Vagina (tissue), 2 donors: Measurements from ENCODE around the gene RGS17.

ENCODE experiments used
- POLR2A ChIP-seq, 2 donors: fragments of 450-650 bp; IDR thresholded peaks; one replicate each; pipeline ENCODE4 v1.6.1; 2017; ENCODE audit warnings: antibody characterized with exemption in 2 of 2, mild to moderate bottlenecking in 2 of 2, moderate library complexity in 2 of 2
- TF ChIP-seq, protein P1 (sequence below), 3 experiments: fragments of 450-650 bp in 2 of 3; fragments of 200-600 bp in 1 of 3; sonication (generic) in 1 of 3; IDR thresholded peaks; one replicate each; pipeline ENCODE4 v1.5.1; 2017 to 2019; ENCODE audit warnings: antibody characterized with exemption in 3 of 3, mild to moderate bottlenecking in 2 of 3, moderate library complexity in 2 of 3

- TF ChIP-seq POLR2A (IDR thresholded peaks at IDR 0.05) = no peak
- TF ChIP-seq, protein P1, sequence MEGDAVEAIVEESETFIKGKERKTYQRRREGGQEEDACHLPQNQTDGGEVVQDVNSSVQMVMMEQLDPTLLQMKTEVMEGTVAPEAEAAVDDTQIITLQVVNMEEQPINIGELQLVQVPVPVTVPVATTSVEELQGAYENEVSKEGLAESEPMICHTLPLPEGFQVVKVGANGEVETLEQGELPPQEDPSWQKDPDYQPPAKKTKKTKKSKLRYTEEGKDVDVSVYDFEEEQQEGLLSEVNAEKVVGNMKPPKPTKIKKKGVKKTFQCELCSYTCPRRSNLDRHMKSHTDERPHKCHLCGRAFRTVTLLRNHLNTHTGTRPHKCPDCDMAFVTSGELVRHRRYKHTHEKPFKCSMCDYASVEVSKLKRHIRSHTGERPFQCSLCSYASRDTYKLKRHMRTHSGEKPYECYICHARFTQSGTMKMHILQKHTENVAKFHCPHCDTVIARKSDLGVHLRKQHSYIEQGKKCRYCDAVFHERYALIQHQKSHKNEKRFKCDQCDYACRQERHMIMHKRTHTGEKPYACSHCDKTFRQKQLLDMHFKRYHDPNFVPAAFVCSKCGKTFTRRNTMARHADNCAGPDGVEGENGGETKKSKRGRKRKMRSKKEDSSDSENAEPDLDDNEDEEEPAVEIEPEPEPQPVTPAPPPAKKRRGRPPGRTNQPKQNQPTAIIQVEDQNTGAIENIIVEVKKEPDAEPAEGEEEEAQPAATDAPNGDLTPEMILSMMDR (IDR thresholded peaks at IDR 0.05) = no peak
These were observed 72.2 kb downstream of the RGS17 start for GRCh38 chr6:153058909-153059308.
